NCI-H526 treated with DMSO at 0.1 percent for 48 hours (cell line): Measurements from ENCODE around the gene GUK1.

ENCODE experiments used
- DNase-seq: peaks from one replicate; lab custom pipeline; 2025; lab: John Stamatoyannopoulos, UW

Gene GUK1

DNA sequence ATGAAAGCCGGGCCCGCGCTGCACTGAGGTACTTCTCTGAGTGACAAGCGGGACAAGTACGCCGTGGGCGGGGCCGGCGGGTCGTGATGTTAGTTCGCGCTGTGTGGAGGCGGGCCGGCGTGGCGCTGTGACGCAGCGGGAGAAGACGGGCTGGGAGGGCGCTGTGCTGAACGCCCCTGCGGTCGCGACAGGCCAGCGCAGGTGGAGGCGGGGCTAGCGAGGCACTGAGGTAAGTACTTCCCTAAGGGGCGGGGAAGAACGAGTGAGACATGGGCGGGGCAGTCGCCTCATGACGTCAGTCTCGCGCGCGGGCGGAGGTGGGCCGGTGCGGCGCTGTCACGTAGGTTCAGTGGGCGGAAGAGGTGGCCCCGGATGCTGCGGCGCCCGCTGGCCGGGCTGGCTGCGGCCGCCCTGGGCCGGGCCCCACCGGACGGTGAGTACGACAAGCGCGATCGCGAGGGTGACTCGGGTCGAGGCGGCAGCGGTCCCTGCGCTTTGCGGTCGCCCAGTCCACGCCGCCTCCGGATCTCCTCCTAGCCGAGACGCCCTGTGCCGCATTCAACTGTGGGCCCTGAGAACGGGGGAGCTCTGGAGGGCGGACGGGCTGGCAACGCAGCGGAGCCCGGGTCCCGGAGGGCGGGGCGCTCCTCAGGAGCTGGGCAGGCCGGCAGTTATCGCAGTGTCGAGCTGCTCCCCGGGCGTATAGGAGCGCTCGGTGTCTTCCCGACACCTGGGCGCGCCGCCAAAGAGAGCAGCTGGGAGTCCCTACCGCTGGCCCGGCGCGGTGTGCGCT, at the start of gene GUK1:
Gene GUK1 (plus strand): TSS at position 349 of the 793 bp plus-strand sequence. CDS start 24 bp downstream, at position 373.
- peak; percentile 93 for DNase-seq

DNA sequence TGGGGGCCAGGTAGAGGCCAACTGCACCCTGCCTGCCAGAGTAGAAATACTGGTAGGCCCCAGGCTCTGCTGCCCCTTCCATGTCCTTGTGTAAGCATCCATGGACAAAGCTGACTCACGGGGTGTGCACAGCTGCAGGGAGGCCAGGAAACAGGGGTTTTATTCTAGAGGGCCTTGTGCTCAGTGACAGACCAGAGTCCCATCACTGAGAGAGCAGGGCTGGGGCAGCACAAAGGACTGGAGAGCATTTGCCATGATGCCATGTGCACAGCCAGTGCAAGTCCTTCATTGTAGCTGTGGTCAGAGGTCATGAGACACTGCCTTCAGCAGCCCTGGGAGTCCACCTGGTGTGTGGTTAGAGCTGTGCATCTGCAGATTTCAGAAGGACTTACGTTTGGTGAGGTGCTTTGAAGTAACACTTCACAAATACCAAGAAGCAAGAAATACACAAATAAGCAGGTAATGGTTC, 49.4 kb upstream of the GUK1 start:
- DNase-seq = no peak

GRCh38 chr1:228091084-228091483, 49.0 kb upstream of the GUK1 start:
- DNase-seq = no peak

- DNase-seq = no peak
Observed at GRCh38 chr1:228092342-228093049, 47.6 kb upstream of the GUK1 start.

DNA sequence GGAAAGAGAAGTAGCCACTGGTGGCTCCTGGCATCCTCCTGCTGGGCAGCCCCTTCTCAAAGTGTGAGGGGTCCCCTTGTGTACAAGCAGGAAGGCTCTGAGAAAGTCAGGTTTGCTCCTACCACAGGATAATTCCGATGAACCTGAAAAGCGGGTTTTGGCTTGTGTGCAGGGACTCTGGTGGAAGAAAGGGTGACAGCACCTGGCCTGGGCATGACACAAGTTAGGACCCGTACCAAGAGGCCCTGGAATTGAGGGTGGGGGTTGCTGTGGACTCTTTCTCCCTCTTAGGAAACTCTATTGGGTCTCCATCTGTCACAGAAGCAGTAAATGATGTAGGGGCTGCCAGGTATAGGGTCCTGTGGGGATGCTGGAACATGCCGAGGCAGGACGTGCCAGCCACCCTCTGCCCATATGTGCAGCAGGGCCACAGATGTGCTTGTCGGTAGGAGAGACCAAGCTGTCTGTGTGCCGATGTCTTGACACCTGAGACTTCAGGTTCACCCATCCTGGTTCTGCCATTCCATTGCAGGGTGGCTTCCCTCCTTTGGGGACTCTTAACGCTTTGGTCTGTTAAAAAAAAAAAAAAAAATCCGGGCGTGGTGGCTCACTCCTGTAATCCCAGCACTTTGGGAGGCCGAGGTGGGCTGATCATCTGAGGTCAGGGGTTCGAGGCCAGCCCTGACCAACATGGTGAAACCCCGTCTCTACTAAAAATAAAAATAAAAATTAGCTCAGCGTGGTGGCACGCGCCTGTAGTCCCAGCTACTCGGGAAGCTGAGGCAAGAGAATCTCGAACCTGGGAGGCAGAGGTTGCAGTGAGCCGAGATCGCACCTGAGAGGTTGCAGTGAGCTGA, 46.8 kb upstream of the GUK1 start:
- DNase-seq = no peak

- no peak for DNase-seq
Observed at GRCh38 chr1:228094432-228095016, 45.6 kb upstream of the GUK1 start.

DNA sequence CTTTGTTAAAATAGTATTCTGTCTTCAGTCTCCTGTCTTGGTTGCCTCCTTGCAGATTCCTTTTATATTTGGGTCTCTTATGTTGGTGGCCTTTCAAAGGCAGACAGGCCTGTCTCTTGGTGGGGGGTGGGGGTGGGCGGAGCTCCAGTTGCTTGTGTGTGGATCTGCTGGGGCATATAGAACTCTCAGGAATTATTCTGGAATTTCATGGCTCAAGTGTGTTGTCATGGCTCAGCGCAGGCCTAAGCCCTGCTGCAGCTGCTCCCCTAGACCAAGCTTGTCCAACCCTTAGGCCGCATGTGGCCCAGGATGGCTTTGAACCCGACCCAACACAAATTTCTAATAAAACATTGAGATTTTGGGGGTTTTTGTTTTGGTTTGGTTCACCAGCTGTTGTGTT, 44.9 kb upstream of the GUK1 start:
- DNase-seq = no peak

- no peak for DNase-seq
Observed at GRCh38 chr1:228095938-228096337, 44.1 kb upstream of the GUK1 start.

- DNase-seq = no peak
Observed at GRCh38 chr1:228096416-228097332, 43.4 kb upstream of the GUK1 start.

DNA sequence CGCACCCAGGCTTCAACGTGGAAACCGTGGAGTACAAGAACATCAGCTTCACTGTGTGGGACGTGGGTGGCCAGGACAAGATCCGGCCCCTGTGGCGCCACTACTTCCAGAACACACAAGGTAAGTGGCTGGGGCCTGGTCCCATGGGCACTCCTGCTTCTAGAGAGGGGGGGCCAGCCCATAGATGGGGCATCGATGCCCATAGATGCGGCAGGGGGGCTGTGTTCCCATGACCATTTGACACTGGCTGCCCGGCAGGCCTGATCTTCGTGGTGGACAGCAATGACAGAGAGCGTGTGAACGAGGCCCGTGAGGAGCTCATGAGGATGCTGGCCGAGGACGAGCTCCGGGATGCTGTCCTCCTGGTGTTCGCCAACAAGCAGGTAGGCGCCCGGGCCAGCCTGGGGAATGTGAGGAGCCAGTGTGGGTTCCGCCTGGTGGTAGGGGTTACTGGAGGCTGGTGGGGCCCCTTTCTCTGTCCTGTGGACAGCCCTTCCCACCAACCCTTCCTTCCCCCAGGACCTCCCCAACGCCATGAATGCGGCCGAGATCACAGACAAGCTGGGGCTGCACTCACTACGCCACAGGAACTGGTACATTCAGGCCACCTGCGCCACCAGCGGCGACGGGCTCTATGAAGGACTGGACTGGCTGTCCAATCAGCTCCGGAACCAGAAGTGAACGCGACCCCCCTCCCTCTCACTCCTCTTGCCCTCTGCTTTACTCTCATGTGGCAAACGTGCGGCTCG, 42.6 kb upstream of the GUK1 start:
- DNase-seq = no peak

- no peak for DNase-seq
Observed at GRCh38 chr1:228098323-228098931, 41.7 kb upstream of the GUK1 start.

DNA sequence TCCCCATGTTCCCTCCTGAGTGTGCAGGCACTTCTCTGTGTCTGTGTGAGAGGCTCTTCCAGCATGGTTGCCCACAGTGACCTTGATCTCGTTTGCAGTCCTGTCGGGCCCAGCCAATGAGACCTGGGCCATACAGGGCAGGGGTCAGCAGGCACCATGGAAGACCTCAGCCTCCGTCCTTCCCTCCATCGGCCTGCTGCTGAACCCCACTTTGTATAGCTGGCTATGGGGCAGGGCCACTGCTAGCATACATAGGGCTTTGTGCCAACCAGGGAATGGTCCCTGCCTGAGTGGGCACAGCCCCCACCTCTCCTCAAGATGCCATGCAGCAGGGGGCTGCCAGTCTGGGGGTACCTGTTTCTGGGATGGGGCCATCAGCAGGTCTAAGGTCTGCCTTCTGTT, 40.7 kb upstream of the GUK1 start:
- DNase-seq = no peak

- no peak for DNase-seq
Observed at GRCh38 chr1:228100822-228101613, 39.1 kb upstream of the GUK1 start.

DNA sequence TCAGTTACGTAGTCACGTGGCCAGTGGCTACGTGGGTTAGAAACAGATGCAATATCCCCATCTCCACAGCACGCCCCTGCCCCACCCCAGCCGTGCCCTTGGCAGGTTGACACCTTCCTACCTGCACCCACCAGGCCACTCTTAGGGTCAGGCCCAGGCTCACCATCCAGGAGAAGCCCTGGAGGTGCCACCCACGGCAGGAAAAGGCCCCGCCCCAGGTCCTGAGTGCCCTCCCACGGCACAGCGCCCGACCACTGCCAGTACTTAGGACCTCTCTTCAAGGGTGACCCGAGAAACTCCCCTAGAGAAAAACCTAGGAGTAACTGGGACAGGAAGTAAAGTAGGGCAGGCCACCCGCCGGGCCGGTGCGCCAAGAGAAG, 38.5 kb upstream of the GUK1 start:
- no peak for DNase-seq

- DNase-seq = no peak
Observed at GRCh38 chr1:228101994-228102790, 37.9 kb upstream of the GUK1 start.

GRCh38 chr1:228102791-228103620, 37.1 kb upstream of the GUK1 start, which contains the start of gene C1orf35:
Gene C1orf35 (minus strand): TSS chr1:228103325. CDS start chr1:228103227, 98 bp downstream.
- DNase-seq = peak; percentile 74
